Activated CD8-positive, alpha-beta T cell treated with anti-CD3 and anti-CD28 coated beads for 36 hours (primary cell): ENCODE results near the gene PCCA. TPM values are rescaled to one million over a fixed set of nuclear protein-coding genes. Genes with fewer than 3 reads are reported as not detected.

Source experiments
- ATAC-seq: fragments of 200-7000 bp; cut with Tn5 transposase; one replicate; pipeline ENCODE4 v1.10.0; 2021; ENCODE audit warnings: mild to moderate bottlenecking, moderate library complexity
- CTCF ChIA-PET: fragments of 350-600 bp; sonication (Branson Sonifier 250); formaldehyde crosslinking; loops from one replicate; lab custom pipeline; 2021; ENCODE audit warnings: antibody characterized with exemption; lab: Charles Lee
- POLR2A ChIA-PET: fragments of 350-600 bp; sonication (Branson Sonifier 250); formaldehyde crosslinking; loops from one replicate; lab custom pipeline; 2021; ENCODE audit warnings: antibody characterized with exemption; lab: Charles Lee
- DNase-seq: peaks from one replicate; pipeline ENCODE4 v3.0.0-alpha.2; 2020
- H3K27ac Mint-ChIP-seq: one replicate; pipeline ENCODE4 v1.8.0; 2021; ENCODE audit warnings: mild to moderate bottlenecking, mixed read lengths
- H3K27me3 Mint-ChIP-seq: one replicate; pipeline ENCODE4 v1.8.0; 2021; ENCODE audit warnings: mixed read lengths
- H3K36me3 Mint-ChIP-seq: one replicate; pipeline ENCODE4 v1.8.0; 2021; ENCODE audit warnings: low read depth, mixed read lengths
- H3K4me1 Mint-ChIP-seq: one replicate; pipeline ENCODE4 v1.8.0; 2021; ENCODE audit warnings: low read depth, mixed read lengths
- H3K4me3 Mint-ChIP-seq: one replicate; pipeline ENCODE4 v1.8.0; 2021; ENCODE audit warnings: mild to moderate bottlenecking, moderate library complexity, mixed read lengths
- H3K9me3 Mint-ChIP-seq: one replicate; pipeline ENCODE4 v1.8.0; 2021; ENCODE audit warnings: mixed read lengths
- intact Hi-C: fragments of 100-400 bp; cut with micrococcal nuclease; formaldehyde crosslinking; loops from one replicate; pipeline ENCODE4 v1.10.0; 2022
- total RNA-seq, 2 experiments: library from RNA; stranded (reverse); gene quantifications; one replicate each; pipeline ENCODE4 v1.2.3, GENCODE V29; 2021
- TF ChIP-seq, protein P1 (sequence below): fragments of 200-600 bp; IDR thresholded peaks from one replicate; pipeline ENCODE4 v1.8.0; 2022; ENCODE audit warnings: antibody characterized with exemption, mild to moderate bottlenecking

Gene PCCA
- total RNA-seq, 2 experiments from 2014 or later, result 8.4 to 9.2 TPM

DNA sequence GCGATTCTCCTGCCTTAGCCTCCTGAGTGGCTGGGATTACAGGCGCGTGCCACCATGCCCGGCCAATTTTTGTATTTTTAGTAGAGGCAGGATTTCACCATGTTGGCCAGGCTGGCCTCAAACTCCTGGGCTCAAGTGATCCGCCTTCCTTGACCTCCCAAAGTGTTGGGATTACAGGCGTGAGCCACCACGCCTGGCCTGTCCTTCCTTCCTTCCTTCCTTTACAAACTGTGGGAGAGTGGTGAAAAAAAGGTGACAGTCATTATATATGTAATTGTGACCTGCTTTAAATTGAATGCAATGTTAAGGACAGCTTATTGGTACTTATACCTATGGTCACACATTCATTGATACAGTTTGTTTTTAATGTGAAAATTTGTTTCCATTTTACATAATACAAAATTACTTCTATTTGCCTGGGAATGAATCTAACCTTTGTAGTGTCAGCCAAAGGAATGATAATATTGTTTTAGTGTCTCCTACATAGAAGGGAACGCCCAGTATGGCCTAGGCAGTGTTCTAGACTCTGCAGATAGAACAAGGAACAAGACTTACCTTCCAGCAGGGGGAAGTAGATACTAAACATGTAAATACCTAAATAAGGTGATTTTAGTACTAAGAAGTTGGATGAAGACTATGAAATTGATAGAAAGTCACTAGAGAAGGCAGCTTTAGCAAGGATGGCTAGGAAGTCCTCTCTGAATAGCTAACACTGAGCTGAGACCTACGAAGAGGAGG is 353.4 kb downstream of the PCCA start:
- Mint-ChIP-seq H3K9me3 (no peaks in the 10 kb centered on the region), H3K27ac (no peak overlapping the region), H3K36me3 (no peaks in the 10 kb centered on the region), H3K27me3 (no peaks in the 10 kb centered on the region), H3K4me3 (no peak overlapping the region), H3K4me1 (no peaks in the 10 kb centered on the region)
- CTCF ChIA-PET, result interaction anchor here (0.7 to 2.4 kb wide), 2 partner anchors 71 to 73 kb away, joined by 4 to 6 read pairs; no protein-coding TSS in a partner anchor
- intact Hi-C loops, result no loop called here
- ATAC-seq (no peak), DNase-seq (no peak)
- POLR2A ChIA-PET, result no interaction called here
- TF ChIP-seq, protein P1, sequence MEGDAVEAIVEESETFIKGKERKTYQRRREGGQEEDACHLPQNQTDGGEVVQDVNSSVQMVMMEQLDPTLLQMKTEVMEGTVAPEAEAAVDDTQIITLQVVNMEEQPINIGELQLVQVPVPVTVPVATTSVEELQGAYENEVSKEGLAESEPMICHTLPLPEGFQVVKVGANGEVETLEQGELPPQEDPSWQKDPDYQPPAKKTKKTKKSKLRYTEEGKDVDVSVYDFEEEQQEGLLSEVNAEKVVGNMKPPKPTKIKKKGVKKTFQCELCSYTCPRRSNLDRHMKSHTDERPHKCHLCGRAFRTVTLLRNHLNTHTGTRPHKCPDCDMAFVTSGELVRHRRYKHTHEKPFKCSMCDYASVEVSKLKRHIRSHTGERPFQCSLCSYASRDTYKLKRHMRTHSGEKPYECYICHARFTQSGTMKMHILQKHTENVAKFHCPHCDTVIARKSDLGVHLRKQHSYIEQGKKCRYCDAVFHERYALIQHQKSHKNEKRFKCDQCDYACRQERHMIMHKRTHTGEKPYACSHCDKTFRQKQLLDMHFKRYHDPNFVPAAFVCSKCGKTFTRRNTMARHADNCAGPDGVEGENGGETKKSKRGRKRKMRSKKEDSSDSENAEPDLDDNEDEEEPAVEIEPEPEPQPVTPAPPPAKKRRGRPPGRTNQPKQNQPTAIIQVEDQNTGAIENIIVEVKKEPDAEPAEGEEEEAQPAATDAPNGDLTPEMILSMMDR, result no peak

- DNase-seq (no peak), ATAC-seq (no peak)
- no peaks in the 10 kb centered on the region for H3K4me1 Mint-ChIP-seq
- H3K4me3 Mint-ChIP-seq, result no peak overlapping the region
- H3K9me3 Mint-ChIP-seq, result no peaks in the 10 kb centered on the region
- TF ChIP-seq, protein P1, result no peak
- no peaks in the 10 kb centered on the region for H3K27me3 Mint-ChIP-seq
- peaks cover 2% of the 10 kb centered on the region for H3K36me3 Mint-ChIP-seq
- H3K27ac Mint-ChIP-seq, result no peak overlapping the region
- ChIA-PET POLR2A (no interaction called here), CTCF (interaction anchor here (0.6 to 2.4 kb wide), 3 partner anchors 49 to 72 kb away, joined by 3 to 6 read pairs (median 4); no protein-coding TSS in a partner anchor)
- intact Hi-C loops, result no loop called here
Measured at GRCh38 chr13:100443278-100443997, 354.5 kb downstream of the PCCA start.

GRCh38 chr13:100443998-100444328 is 355.1 kb downstream of the PCCA start:
- Mint-ChIP-seq H3K4me1 (no peaks in the 10 kb centered on the region), H3K27me3 (no peaks in the 10 kb centered on the region), H3K36me3 (peaks cover 2% of the 10 kb centered on the region), H3K9me3 (no peaks in the 10 kb centered on the region), H3K27ac (no peak overlapping the region), H3K4me3 (no peak overlapping the region)
- TF ChIP-seq, protein P1, result no peak
- intact Hi-C loops, result no loop called here
- POLR2A ChIA-PET, result no interaction called here
- CTCF ChIA-PET, result no interaction called here
- ATAC-seq, result no peak
- DNase-seq, result no peak

DNA sequence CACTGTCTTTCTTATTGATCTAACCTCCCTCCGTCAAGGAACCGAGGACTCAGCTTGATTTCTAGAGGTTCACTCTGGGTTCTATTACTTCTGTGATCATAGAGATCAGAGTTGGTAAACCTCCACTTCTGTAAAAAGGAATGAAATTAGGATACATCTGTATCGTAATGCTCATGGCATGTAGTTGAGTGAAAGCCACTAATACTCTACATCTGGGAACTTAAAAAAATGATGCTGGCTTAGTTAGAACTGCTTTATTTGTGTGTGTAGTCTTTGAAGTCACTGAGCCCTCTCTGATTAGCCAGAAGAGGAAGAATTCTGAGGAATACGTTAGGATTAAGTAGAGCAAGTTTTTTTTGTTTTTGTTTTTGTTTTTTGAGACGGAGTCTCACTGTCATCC is 358.9 kb downstream of the PCCA start:
- DNase-seq (no peak), ATAC-seq (no peak)
- TF ChIP-seq, protein P1, result no peak
- ChIA-PET POLR2A (no interaction called here), CTCF (no interaction called here)
- Mint-ChIP-seq H3K36me3 (peaks cover 2% of the 10 kb centered on the region), H3K4me1 (no peaks in the 10 kb centered on the region), H3K4me3 (no peak overlapping the region), H3K27ac (no peak overlapping the region), H3K9me3 (no peaks in the 10 kb centered on the region), H3K27me3 (no peaks in the 10 kb centered on the region)
- intact Hi-C loops, result no loop called here

DNA sequence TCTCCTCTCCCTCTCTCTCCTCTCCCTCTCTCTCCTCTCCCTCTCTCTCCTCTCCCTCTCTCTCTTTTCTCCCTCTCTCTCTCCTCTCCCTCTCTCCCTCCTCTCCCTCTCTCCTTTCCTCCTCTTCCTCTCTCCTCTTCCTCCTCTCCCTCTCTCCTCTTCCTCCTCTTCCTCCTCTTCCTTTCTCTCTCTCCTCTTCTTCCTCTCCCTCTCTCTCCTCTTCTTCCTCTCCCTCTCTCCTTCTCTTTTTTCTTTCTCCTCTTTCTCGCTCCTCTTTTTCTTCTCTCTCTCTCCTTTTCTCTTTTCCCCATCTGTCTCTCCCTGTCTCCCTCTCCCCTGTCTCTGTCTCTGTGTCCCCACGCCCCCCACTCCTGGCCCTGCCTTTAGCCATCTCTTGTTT is 363.0 kb downstream of the PCCA start:
- H3K4me3 Mint-ChIP-seq, result no peak overlapping the region
- peaks cover 2% of the 10 kb centered on the region for H3K36me3 Mint-ChIP-seq
- H3K4me1 Mint-ChIP-seq, result peaks cover 11% of the 10 kb centered on the region
- H3K27ac Mint-ChIP-seq, result no peak overlapping the region
- no peak for ATAC-seq
- TF ChIP-seq, protein P1, result no peak
- no peaks in the 10 kb centered on the region for H3K9me3 Mint-ChIP-seq
- POLR2A ChIA-PET, result no interaction called here
- CTCF ChIA-PET, result no interaction called here
- H3K27me3 Mint-ChIP-seq, result no peaks in the 10 kb centered on the region
- no peak for DNase-seq
- intact Hi-C loops, result no loop called here
